Esophagus muscularis mucosa (tissue), 3 donors: Measurements from ENCODE around the gene ABCG2.

Experiments used
- CTCF ChIP-seq, 3 experiments: fragments of 200-600 bp in 2 of 3; fragments of 450-650 bp in 1 of 3; sonication (generic) in 2 of 3; IDR thresholded peaks; one replicate each; pipeline ENCODE4 v1.5.1; 2017 to 2019; ENCODE audit warnings: antibody characterized with exemption in 3 of 3, mild to moderate bottlenecking in 2 of 3, moderate library complexity in 1 of 3
- POLR2A ChIP-seq: fragments of 450-650 bp; IDR thresholded peaks from one replicate; pipeline ENCODE4 v1.6.1; 2017; ENCODE audit warnings: antibody characterized with exemption, moderate library complexity, mild to moderate bottlenecking, low read depth
- POLR2AphosphoS5 ChIP-seq, 2 donors: sonication (generic); formaldehyde crosslinking; IDR thresholded peaks; one replicate each; pipeline ENCODE4 v1.6.1; 2017; ENCODE audit warnings: antibody characterized with exemption in 2 of 2

- TF ChIP-seq CTCF (IDR thresholded peaks at IDR 0.05) (no peak), POLR2AphosphoS5 (IDR thresholded peaks at IDR 0.05) (no peak), POLR2A (no peak)
Measured at GRCh38 chr4:88144048-88144447, 14.4 kb downstream of the ABCG2 start.
